ENCODE measurements around the gene PIGV. TPM values are rescaled to one million over a fixed set of nuclear protein-coding genes. Genes with fewer than 3 reads are reported as not detected.
"Not testable (repeated sequence)": the region's sequence is repeated elsewhere in the genome, so short reads cannot be mapped to it uniquely, and the experiment has no call there.

The PIGV gene
- total RNA-seq, 1 donor from 2014 or later, result 9.4 TPM

DNA sequence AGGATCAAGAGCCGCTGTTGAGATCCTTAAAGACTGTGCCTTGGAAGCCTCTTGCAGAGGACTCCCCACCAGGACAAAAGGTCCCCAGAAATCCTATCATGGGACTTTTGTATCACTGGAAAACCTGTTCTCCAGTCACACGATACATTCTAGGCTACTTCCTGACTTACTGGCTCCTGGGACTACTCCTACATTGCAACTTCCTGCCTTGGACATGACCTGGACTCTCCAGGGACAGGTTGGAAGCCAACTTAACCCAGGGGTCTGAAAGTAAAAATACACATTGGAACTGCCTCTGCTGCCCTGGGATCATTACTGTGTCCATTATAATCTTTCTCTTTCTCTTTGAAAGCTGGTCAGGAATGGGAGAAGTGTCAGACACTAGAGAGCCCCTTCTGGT, 9.9 kb downstream of the PIGV start:
- peak; percentile 33 for DNase-seq

DNA sequence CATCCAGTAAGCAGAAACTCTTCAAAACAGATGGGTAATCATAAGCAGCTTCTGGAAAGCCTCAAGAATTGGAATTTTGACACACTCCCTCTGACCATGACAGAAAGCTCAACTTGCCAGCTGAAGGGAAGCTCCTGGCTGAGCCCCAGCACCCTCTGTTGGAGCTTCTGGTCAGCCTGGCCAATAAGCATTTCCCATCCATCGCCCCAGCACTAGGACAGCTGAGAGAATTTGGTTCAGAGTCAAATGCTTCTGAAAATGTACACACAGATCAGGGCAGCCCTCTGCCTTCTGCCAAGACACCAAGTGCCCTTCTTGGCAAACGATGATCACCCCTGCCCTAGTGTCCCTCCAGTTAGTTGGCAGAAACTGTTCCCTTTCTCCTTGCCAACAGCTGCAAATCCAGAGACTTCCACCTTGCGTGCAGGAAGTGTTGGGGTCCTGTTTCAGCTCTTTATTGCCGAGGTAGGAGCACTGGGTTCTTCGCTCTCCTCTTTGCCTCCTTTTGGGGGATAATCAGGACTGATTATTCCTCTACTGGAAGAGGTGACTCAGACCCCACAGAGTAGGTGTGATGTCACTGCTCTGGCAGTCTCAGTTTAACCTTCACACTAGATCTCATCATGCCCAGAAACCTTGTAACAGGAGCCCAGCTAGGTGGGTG, 11.9 kb downstream of the PIGV start:
- DNase-seq, result peak; percentile 60

DNA sequence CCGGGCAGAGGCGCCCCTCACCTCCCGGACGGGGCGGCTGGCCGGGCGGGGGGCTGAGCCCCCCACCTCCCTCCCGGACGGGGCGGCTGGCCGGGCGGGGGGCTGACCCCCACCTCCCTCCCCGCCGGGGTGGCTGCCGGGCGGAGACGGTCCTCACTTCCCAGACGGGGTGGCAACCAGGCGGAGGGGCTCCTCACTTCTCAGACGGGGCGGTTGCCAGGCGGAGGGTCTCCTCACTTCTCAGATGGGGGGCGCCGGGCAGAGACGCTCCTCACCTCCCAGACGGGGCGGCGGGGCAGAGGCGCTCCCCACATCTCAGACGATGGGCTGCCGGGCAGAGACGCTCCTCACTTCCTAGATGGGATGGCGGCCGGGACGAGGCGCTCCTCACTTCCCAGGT, 16.2 kb downstream of the PIGV start:
- not testable (repeated sequence) for DNase-seq

DNA sequence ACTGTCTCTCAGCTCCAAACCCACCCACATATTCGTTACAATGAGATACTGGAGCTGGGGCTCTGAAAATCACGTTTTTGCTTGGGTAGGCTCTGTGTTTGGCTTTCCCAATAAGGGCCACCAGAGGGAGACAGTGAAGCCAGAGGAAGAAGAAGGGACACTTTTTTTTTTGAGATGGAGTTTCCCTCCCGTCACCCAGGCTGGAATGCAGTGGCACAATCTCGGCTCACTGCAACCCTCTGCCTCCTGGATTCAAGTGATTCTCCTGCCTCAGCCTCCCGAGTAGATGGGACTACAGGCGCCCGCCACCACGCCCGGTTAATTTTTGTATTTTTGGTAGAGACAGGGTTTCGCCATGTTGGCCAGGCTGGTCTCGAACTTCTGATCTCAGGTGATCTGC, 22.4 kb downstream of the PIGV start:
- DNase-seq, result peak; percentile 74

DNA sequence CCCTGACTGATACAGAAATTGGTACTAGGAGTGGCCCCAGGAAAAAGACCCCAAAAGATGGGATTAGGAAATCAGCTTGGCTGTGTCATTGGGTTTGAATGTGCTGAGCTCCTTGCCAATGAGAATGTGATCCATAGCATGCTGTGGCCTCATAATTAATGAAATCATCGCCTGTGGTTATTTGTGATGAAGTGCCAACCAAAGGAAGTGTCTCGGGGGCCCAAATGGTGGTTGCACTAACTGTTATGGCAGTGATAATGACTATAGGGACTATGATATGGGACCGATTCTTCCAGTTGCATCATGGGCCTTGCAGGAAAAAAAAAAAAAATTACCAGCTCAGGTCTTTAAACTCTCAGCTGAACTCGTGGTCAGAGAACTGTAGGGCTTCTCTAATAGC, 23.3 kb downstream of the PIGV start:
- DNase-seq, result no peak

DNA sequence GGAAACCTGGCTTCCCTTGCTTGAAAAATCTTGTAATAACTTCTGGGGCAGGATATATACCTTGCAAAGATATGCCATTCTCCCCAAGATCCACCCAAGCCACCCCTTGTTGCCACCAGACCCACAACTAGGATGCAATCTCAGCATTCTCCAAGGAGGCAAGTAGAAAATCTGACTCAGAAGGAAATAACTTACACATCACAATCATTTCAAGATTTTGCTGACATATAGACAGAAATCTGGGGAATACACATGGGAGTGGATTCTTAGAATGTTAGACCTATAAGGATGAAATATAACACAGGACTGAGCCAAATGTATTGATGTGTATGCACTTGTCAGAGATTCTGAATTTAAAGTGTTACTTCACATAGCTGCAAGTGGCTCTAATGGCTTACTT, 24.0 kb downstream of the PIGV start:
- DNase-seq, result no peak

DNA sequence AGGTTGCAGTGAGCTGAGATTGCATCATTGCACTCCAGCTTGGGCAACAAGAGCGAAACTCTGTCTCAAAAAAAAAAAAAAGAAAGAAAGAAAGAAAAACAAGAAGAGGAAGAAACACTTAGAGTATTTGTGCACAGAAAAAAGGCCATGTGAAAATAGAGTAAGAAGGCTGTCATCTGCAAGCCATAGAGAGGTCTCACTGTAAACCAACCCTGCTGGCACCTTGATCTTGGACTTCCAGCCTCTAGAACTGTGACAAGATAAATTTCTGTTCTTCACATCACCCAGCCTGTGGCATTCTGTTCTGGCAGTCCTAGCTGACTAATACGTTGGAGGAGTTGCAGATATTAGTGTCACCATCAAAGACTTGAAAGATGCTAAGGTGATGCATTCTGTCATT, 26.6 kb downstream of the PIGV start:
- DNase-seq, result no peak

DNA sequence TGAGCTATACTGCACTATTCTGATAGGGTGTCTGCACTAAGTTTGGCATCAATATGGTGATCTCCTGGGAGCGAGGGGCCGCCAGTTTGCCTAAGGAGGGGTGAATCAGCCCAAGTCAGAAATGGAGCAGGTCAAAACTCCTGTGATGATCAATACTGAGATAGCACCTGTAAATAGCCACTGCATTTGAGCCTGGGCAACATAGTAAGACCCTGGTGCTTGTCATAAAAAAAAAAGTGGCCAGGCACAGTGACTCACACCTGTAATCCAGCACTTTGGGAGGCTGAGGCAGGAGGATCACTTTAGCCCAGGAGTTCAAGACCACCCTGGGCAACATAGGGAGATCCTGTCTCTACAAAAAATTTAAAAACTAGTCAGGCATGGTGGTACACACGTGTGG, 27.1 kb downstream of the PIGV start:
- DNase-seq, result no peak

DNA sequence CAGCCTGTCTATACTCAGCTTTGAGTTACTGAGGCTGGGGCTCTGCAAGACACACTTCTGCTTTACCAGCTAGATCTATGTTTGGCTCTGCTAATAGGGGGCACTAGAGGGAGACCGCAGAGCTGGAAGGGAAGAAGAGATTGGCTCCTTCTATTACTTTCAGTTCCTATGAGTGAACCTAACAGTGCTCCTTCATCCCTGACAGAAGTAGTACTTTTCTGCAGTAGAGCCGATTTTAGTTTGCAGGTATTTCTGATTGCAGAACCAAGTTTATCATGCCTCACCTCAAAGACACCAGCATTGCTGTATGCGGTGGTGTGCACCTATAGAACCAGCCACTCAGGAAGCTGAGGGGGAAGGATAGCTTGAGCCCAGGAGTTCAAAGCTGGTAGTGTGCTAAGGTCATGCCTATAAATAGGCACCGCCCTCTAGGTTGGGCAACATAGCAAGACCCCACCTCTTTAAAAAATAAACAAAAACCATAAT, 33.1 kb downstream of the PIGV start:
- no peak for DNase-seq

DNA sequence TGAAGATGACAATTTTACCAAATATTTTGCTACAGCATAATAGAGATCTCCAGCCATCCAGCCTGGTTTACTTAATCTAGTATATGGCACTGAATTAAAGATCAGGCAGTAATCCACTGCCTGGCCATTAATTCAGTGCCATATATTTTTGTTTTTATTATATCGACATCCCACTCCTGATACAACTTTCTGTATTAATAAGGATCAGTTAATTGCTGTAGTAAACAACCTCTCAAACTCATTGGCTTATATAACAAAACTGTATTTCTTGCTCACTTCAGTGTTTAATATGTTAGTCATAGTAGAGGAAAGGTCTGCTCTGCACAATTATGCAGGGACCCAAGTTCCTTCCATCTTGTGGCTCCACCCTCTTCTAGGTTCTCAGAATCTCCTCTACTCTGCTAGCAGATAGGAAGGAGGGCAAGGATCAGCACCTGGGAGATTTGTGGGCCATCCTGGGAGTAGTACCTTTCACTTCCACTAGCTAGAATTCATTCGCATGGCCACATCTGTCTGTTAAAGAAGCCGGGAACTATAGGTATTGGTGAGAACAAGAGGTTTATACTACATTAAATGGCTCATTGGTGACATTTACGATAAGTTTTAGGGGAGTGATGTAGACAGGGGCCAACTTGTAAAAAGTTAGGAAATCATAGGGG, 35.1 kb downstream of the PIGV start:
- no peak for DNase-seq

DNA sequence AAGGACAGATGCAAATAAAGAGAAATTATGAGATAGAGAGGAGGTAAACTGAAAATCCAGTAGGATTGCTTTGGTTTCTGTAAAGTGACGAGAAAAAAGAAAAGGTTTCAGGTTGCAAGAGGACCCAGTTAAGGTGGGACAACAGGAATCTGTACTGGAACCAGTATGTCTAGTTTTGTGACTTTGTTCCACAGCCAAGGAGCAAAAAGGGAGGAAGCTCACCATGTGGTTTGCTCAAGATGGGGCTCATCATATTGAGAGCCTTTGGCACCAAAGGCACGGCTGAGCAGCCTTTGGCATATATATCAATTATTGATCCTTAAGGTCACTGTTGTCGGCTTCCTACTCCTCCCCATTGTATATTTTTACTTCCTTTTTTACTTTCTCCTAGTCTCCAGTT, 37.0 kb downstream of the PIGV start:
- DNase-seq, result no peak

DNA sequence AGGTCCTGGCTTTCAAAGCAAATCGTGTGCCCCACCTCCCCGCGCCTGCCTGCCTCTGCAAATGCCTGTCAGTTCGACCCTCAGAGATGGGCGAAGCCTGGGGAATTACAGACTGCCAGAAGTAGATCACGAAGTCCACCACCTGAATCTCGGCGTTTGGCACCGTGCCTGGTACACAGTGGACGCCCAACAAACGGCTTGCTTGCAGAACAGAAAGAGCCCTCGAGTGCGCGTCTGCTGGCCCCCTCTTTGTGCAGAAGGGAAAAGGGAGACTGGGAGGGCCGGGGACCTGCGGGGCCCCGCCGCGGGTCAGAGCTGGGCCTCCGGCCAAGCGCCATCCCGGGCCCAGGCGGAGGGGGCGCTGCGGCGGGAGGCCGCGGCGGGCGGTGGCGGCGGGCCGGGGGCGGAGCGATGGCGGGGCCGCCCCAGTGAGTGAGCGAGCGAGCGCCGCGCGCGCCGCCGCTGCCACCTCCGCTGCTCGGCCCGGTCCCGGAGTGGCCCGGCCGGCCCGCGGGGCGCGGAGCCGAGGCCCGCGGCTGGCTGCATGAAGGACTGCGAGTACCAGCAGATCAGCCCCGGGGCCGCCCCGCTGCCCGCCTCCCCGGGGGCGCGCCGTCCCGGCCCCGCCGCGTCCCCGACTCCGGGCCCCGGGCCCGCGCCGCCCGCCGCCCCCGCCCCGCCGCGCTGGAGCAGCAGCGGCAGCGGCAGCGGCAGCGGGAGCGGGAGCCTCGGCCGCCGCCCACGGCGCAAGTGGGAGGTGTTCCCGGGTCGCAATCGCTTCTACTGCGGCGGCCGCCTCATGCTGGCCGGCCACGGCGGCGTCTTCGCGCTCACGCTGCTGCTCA, 38.7 kb downstream of the PIGV start, which contains the start of gene ZDHHC18:
ZDHHC18 (plus strand) TSS at position 428 of the 845 bp plus-strand sequence; CDS start at position 545, 117 bp downstream.
- peak; percentile 70 for DNase-seq

DNA sequence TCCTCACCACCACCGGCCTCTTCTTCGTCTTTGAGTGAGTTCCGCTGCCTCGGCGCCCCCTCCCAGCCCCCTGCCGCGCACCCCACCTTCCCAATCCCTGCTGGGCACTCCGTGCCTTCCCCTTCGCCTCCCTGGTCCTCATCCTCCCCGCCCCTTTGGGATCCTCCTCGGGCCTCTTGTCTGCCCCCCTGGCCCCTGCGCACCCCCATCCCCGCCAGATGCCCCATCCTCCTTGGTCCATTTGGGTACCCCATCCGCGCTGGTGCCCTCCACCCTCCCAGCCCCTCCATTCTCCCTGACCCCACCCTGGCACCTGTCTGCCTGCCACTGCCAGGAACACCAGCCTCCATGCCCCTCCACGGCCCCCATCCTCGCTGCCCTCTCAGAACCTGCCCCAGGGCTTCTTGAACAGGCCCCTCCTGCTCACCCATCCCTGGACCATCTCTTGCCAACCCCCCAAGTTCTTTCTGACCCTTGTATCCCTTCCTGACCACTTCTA, 39.4 kb downstream of the PIGV start:
- DNase-seq, result no peak

DNA sequence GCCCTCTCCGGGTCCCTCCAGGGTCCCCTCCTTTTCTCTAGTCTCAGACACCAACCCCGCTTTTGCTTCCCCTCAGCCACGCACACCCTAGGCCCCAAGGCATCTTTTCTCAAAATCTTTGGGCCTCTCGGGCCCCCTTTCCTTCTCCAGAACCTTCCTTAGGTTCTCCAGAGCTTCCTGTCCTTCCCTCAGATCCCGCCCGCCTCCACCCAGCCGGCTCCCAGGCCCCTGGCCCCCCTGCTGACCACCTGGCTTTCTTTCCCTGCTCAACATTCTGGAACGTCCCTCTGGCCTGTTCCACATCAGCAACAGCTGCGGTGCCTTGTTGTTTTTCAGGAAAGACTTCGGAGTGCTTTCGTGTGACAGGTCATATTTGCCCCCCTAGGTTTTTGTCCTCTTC, 39.9 kb downstream of the PIGV start:
- DNase-seq, result no peak

DNA sequence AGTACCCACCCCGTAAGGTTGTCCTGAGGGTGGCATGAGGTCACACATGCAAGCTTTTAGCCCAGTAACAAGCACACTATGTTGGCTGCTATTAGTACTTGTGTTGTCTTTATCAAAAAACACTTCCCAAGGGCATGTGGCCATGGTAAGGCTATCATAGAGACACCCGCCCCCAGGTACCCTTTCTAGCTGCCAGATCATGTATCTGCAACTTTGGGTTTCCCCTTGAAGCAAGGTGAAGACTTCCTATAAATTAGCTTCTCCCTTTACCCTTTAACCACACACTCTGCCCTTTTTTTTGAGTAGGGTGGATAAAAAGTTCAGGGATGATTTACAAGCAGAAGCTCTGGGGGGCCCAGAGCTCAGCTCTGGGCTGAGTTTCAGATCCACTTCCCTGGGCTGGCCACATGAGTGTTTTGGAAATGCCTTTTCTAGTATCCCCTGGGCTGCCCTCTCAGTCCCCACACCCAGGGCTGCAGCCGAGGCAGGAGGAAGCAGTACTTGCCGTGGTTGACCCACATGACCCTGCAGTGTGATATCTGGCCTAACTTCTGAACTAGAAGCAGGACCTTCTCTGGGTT, 40.8 kb downstream of the PIGV start:
- DNase-seq, result no peak

DNA sequence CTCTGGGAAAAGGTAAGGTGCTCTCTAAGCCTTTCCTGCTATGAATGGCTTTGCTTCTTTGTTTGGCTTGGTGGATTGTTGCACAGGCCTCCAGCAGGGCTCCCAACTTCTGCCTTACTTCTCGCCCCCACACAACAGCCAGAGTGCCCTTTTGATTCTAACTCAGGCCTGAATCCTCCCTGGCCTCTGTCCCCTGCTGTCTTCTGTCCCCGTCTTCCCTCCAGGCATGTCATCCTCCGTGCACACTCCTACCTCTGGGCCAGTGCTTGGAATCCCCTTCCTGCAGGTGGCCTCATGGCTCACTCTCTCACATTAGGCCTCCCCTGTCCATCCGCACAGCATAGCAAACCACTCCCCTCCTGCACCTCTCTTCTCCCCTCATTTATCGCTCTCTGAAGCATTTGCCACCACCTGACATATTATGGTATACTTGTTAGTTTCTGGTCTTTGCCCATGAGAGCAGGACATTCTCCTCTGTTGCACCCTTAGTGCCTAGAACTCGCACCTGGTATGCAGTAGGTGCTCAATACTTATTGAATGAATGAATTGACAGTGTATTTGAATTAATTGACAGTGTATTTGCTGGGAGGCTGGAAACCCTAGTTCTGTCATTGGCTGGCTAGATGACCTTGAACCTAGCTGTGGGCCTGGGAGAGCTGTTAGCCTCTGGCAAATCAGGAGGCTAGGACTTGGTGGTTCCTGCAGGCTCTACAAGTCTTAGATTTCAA, 41.6 kb downstream of the PIGV start:
- no peak for DNase-seq

DNA sequence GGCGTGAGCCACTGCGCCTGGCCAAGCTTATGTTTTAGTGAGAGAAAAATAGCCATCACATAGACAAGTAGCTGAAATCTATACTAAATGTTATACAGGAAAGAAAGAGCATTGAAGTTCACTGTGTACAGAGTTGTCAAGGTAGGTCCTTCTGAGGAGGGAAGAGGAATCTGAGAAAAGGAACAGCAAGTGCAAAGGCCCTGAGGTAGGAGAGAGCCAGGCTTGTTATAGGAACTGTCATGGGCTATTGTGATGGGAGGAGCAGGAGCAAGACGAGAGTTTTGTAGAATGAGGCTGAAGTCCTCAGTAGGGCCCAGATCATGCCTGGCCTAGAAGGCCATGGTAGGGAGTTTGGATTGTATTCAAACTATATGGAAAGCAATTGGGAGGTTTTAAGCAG, 43.3 kb downstream of the PIGV start:
- no peak for DNase-seq

DNA sequence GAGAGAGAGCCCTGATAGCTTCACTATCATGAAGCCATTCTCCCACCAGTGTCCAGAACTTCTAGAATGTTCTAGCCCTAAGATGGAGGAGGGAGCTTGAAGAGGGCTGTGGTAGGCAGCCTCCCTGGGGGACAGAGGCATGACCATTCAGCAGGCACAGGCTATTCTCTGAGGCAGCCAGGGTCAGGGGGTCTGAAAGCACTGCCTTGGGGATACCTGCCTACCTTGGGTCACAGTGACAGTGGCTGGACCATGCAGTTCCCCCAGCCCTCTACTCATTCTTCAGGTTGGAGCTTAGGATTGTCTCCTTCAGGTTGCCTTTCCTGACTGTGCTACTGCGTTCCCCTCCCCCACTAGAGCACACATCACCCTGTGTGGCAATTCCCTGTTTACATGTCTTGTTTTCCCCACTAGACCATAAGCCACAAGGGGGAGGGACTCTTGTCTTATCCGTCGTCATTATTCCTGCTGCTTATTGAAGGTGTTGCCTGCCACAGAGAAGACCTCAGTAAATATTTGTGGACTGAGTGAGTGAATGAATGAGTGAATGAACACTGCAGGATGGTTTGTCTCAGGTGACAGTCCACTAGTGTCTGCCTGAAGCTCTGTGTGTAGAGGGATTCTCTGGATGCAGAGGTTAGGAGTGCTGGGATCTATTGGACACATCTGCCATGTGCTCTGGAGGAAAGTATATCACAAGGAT, 43.9 kb downstream of the PIGV start:
- no peak for DNase-seq

DNA sequence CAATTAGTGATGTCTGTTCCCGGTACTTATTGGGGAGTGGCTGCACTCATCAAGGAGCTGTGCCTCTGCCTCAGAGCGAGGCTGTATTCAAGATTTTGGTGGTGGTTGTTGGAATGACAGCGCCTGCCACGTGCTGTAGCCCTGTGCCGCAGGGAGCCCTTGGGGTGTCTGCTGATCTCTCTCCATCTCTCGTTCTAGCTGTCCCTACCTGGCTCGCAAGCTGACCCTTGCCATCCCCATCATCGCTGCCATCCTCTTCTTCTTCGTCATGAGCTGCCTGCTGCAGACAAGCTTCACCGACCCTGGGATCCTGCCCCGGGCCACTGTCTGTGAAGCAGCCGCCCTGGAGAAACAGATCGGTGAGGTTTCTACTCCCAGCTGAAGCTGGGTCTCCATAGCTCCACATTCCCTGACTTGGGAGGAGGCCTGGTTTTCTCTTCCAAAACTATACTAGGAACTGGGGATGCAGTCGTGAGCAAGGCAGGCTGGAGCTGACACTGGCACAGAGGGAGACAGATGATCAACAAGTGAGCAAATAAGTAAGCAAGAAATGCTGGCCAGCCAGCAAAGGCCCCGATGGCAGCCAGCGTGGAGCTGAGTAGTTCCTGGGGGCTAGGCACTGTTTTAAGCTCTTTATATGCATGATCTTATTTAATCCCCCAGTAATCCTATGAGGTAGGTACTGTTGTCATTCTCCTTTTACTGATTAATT, 44.7 kb downstream of the PIGV start:
- no peak for DNase-seq

DNA sequence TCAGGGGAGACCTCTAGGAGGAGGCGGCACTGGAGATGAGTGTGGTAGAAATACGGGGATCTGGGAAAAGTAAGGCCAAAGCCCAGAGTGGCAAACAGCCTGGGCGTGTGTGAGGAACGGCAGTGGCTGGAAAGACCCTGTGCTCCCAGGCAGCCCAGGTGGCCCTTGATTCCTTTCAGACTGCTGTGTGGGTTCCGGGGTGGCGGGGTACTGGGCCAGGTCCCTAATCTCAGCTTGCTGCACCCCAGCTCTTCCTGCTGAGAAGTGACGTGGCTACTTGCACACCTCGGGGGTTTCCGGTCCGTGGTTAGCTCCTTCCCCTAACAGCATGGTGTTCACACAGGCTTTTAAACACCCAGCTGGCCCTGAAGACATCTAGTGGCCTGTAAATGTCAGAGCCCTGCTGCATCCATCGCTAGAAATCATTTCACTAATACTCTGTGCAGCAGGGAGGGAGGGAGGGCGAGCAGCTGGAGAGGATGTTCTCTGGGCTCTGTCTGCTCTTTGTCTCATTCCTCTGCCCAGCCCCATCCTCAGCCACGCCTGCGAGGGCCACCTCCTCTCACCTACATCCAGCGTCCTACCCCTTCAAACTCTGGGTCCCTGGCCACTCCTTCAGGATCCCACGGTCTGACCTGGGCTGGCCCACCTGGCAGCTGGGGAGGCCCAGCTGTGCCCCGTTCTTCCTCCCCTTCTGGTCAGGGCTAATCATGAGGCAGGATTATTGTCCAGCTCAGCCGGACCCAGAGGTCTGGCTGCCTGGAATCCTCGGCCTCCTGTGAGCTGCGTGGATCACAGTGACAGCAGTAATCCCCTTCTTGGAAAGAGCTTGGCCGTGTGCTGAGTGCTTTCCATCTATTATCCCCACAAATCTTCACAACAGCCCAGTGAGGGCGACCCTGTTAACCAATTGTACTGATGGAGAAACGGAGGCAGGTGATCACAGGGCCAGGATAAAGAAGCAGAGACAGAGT, 46.0 kb downstream of the PIGV start:
- no peak for DNase-seq
